Measurements from ENCODE around the gene DNM2. TPM values are rescaled to one million over a fixed set of nuclear protein-coding genes. Genes with fewer than 3 reads are reported as not detected.

The DNM2 gene
- total and polyA plus RNA-seq, 9 of the 15 experiments (the other 6 are each of a cell fraction or from before 2014, with no cell fraction given): 2.2 to 161 (median 72.6) TPM

GRCh38 chr19:10870501-10870954, 152.6 kb downstream of the DNM2 start (continued):
- TF ChIP-seq ELK1 (CRISPR knock-in tag; IDR thresholded peaks at IDR 0.05) (no peak), KDM1A (IDR thresholded peaks at IDR 0.05) (peak in 1 of 2 experiments; percentile 45; a peak in 1 of 4 replicates), HLTF (IDR thresholded peaks at IDR 0.05) (peak; percentile 51; the same call in 1 of the 2 replicates), ZFX (CRISPR knock-in tag; IDR thresholded peaks at IDR 0.05) (peak; percentile 57; the same call in 1 of the 2 replicates), TCF15 (CRISPR knock-in tag; IDR thresholded peaks at IDR 0.05) (0 out of 2 replicates have a peak, but pooled peaks have one; percentile 24), NFIC (IDR thresholded peaks at IDR 0.05) (peak; percentile 54), TRIM25 (IDR thresholded peaks at IDR 0.05; ENCODE audit: borderline replicate concordance) (0 out of 2 replicates have a peak, but pooled peaks have one; percentile 42), PRMT5 (CRISPR knock-in tag; IDR thresholded peaks at IDR 0.05) (no peak), CBFA2T2 (conservative IDR thresholded peaks at IDR 0.05) (peak; percentile 74), TAF1 (IDR thresholded peaks at IDR 0.05; ENCODE audit: control insufficient read depth, extremely low read depth, insufficient read depth, low read length, severe bottlenecking) (peak; percentile 50), AFF1 (IDR thresholded peaks at IDR 0.05; ENCODE audit: low read depth in 1 of 2, partially characterized antibody in 2 of 2) (peak in 1 of 2 experiments; percentile 35), NR1H2 (CRISPR knock-in tag; IDR thresholded peaks at IDR 0.05) (no peak), TCF7 (IDR thresholded peaks at IDR 0.05; ENCODE audit: borderline replicate concordance) (no peak), CBX8 (IDR thresholded peaks at IDR 0.05; ENCODE audit: borderline replicate concordance, extremely low read depth, low read depth, low read length, poor library complexity, severe bottlenecking) (no peak), DDX20 (tag; IDR thresholded peaks at IDR 0.05; ENCODE audit: low read depth) (no peak), NR2C1 (IDR thresholded peaks at IDR 0.05) (peak; percentile 51; the same call in 1 of the 2 replicates), NR2C1 (tag; IDR thresholded peaks at IDR 0.05) (peak; percentile 52; the same call in 1 of the 2 replicates), FOXP1 (CRISPR knock-in tag; IDR thresholded peaks at IDR 0.05) (no peak), SIN3B (IDR thresholded peaks at IDR 0.05; ENCODE audit: low read depth) (no peak), POLR2B (IDR thresholded peaks at IDR 0.05; ENCODE audit: low read depth, partially characterized antibody) (peak; percentile 70), ZNF583 (CRISPR knock-in tag; IDR thresholded peaks at IDR 0.05) (no peak), SPI1 (IDR thresholded peaks at IDR 0.05; ENCODE audit: borderline replicate concordance, low read depth, low read length) (no peak), ZEB2 (IDR thresholded peaks at IDR 0.05) (no peak)
